Sigmoid colon (tissue), 7 donors: ENCODE measurements around the gene ZFHX3. TPM values are rescaled to one million over a fixed set of nuclear protein-coding genes. Genes with fewer than 3 reads are reported as not detected.

ENCODE experiments used
- DNase-seq: peaks from one replicate; pipeline ENCODE4 v3.0.0-alpha.2; 2019
- H3K27ac ChIP-seq, 4 donors: fragments of 200-600 bp; sonication (generic); one replicate each; pipeline ENCODE4 v1.5.1; 2016 to 2019; ENCODE audit warnings: mild to moderate bottlenecking in 1 of 4
- H3K27me3 ChIP-seq, 3 donors: fragments of 200-600 bp; sonication (generic); one replicate each; pipeline ENCODE4 v1.5.1; 2019; ENCODE audit warnings: mild to moderate bottlenecking in 1 of 3
- H3K36me3 ChIP-seq, 4 donors: fragments of 200-600 bp; sonication (generic); one replicate each; pipeline ENCODE4 v1.5.1; 2016 to 2019
- H3K4me1 ChIP-seq, 4 donors: fragments of 200-600 bp; sonication (generic); one replicate each; pipeline ENCODE4 v1.5.1; 2017 to 2019
- H3K4me3 ChIP-seq, 4 donors: fragments of 200-600 bp; sonication (generic); one replicate each; pipeline ENCODE4 v1.5.1; 2017 to 2019; ENCODE audit warnings: mild to moderate bottlenecking in 2 of 4, moderate library complexity in 1 of 4
- H3K9me3 ChIP-seq, 4 donors: fragments of 200-600 bp in 3 of 4; sonication (generic) in 3 of 4; one replicate each; pipeline versions ENCODE4 v1.5.1 to v1.6.1; 2013 to 2019
- EP300 ChIP-seq, 4 donors: sonication (generic); formaldehyde crosslinking; IDR thresholded peaks; one replicate each; pipeline ENCODE4 v1.6.1; 2017; ENCODE audit warnings: antibody characterized with exemption in 4 of 4
- POLR2A ChIP-seq, 2 donors: fragments of 450-650 bp; IDR thresholded peaks; one replicate each; pipeline ENCODE4 v1.6.1; 2016; ENCODE audit warnings: antibody characterized with exemption in 2 of 2, mild to moderate bottlenecking in 2 of 2, moderate library complexity in 2 of 2
- POLR2AphosphoS5 ChIP-seq, 4 donors: sonication (generic); formaldehyde crosslinking; IDR thresholded peaks; one replicate each; pipeline ENCODE4 v1.6.1; 2017; ENCODE audit warnings: antibody characterized with exemption in 4 of 4
- WGBS, 2 donors: extraction: QIAGEN DNeasy Blood & Tissue Kit; methylation state at CpG; one replicate each; pipeline ENCODE4 v1.1.7; 2013; 5-methylcytosine and 5-hydroxymethylcytosine counted together
- intact Hi-C: fragments of 100-400 bp; cut with DNase I; formaldehyde crosslinking; loops from one replicate; pipeline ENCODE4 v1.15.1; 2023
- polyA plus RNA-seq, 3 donors: library from polyadenylated mRNA; stranded (reverse); fragments of 200-250 nt; gene quantifications; one replicate each; pipeline ENCODE4 v1.2.3, GENCODE V29; 2013
- total RNA-seq, 4 donors: library from RNA; depleted of rRNA; stranded (reverse); fragments of >200 nt; gene quantifications; one replicate each; pipeline ENCODE4 v1.1.0, GENCODE V29; 2016
- TF ChIP-seq, protein P1 (sequence below), 4 experiments: fragments of 450-650 bp in 3 of 4; fragments of 200-600 bp in 1 of 4; IDR thresholded peaks; one replicate each; pipeline ENCODE4 v1.5.1; 2016 to 2019; ENCODE audit warnings: antibody characterized with exemption in 4 of 4, mild to moderate bottlenecking in 3 of 4, moderate library complexity in 2 of 4
- donor health status: healthy with polysubstance abuse.
- donor health status: Bipolar disorder and iron deficiency.
- donor health status: healthy.

The ZFHX3 gene
- total and polyA plus RNA-seq, 7 donors, result 0.69 to 38.8 (median 17.8) TPM

DNA sequence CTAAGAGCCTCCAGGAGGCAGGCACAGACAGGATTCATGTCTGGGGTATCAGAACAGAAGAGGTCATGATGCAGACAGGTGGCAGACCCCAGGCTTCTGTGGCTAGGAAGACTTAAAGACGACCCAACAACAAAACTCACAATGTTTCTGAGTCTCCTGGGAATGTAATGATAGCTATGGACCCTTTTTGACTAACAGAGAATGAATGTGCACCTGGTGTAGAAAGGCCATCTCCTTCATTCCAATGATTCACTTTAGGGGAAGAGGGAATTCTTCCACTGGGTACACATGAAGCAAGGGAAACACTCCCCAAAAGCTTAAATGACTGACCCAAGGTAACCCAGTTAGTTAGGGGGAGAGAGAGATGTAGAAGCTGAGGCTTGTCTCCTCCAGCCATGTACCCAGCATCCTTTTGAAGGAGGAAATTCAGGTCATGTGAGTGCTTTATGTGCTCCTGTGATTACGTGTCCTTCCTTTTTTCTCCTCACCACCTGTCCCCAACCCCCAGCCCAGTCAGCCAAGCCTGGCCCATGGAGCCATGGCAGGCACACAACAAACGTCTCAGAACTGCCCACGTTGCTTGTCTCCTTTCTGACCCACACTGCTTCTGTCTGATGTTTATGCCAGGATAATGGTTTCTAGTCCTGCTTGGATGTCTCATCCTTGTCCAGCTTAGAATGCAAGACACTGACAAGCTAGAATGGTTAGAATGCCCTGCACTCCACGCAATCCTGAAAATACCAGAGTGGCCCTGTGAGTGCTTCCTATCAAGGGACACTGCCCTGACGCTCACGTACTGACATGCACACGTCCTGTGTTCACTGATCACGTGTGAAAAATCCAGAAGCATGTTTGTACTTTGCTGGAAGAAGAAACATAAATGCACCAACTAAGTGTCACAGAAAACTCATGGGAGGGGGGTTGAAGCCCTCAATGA is 156.4 kb downstream of the ZFHX3 start:
- no peak for DNase-seq
- no peak for TF ChIP-seq POLR2A (IDR thresholded peaks at IDR 0.05)
- TF ChIP-seq, protein P1, sequence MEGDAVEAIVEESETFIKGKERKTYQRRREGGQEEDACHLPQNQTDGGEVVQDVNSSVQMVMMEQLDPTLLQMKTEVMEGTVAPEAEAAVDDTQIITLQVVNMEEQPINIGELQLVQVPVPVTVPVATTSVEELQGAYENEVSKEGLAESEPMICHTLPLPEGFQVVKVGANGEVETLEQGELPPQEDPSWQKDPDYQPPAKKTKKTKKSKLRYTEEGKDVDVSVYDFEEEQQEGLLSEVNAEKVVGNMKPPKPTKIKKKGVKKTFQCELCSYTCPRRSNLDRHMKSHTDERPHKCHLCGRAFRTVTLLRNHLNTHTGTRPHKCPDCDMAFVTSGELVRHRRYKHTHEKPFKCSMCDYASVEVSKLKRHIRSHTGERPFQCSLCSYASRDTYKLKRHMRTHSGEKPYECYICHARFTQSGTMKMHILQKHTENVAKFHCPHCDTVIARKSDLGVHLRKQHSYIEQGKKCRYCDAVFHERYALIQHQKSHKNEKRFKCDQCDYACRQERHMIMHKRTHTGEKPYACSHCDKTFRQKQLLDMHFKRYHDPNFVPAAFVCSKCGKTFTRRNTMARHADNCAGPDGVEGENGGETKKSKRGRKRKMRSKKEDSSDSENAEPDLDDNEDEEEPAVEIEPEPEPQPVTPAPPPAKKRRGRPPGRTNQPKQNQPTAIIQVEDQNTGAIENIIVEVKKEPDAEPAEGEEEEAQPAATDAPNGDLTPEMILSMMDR (IDR thresholded peaks at IDR 0.05), result no peak
- no peak for TF ChIP-seq POLR2AphosphoS5 (IDR thresholded peaks at IDR 0.05)
- TF ChIP-seq EP300 (IDR thresholded peaks at IDR 0.05), result no peak
- Histone ChIP-seq H3K27me3 (no peaks in the 10 kb centered on the region), H3K4me3 (no peak overlapping the region), H3K4me1 (peaks cover 0 to 23% (median 12%) of the 10 kb centered on the region in 4 donors), H3K27ac (no peak overlapping the region), H3K9me3 (no peaks in the 10 kb centered on the region), H3K36me3 (peaks cover 0 to 36% (median 14%) of the 10 kb centered on the region in 4 donors)
- intact Hi-C loops, result no loop called here
- WGBS, 2 donors, result 72 to 80% methylated on average over 9 of the region's 9 CpGs

DNA sequence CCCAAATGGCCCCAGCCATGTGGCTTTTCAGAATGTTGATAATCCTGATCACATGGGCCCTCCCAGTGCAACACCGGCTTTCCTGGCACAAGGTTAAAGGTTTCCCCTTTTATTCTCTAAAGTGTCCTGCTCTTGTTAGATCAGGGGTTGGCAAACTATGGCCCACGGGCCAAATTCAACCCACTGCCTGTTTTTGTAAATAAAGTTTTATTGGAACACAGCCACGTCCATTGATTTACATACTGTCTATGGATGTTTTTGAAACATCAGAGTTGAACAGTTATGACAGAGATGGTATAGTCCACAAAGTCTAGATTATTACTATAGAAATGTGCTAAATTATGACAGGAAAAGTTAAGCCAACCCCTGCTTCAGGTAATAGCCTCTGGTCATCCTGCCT is 157.3 kb downstream of the ZFHX3 start:
- no peak overlapping the region for H3K4me3 ChIP-seq
- no peak for DNase-seq
- peaks cover 0 to 45% (median 15%) of the 10 kb centered on the region in 4 donors for H3K36me3 ChIP-seq
- no peak overlapping the region for H3K27ac ChIP-seq
- H3K27me3 ChIP-seq, result no peaks in the 10 kb centered on the region
- intact Hi-C loops, result no loop called here
- no peaks in the 10 kb centered on the region for H3K9me3 ChIP-seq
- TF ChIP-seq, protein P1 (IDR thresholded peaks at IDR 0.05), result no peak
- no peak for TF ChIP-seq EP300 (IDR thresholded peaks at IDR 0.05)
- TF ChIP-seq POLR2AphosphoS5 (IDR thresholded peaks at IDR 0.05), result no peak
- no peak for TF ChIP-seq POLR2A (IDR thresholded peaks at IDR 0.05)
- WGBS, 2 donors, result 91 to 93% methylated on average over 3 of the region's 3 CpGs
- peaks cover 0 to 23% (median 12%) of the 10 kb centered on the region in 4 donors for H3K4me1 ChIP-seq

DNA sequence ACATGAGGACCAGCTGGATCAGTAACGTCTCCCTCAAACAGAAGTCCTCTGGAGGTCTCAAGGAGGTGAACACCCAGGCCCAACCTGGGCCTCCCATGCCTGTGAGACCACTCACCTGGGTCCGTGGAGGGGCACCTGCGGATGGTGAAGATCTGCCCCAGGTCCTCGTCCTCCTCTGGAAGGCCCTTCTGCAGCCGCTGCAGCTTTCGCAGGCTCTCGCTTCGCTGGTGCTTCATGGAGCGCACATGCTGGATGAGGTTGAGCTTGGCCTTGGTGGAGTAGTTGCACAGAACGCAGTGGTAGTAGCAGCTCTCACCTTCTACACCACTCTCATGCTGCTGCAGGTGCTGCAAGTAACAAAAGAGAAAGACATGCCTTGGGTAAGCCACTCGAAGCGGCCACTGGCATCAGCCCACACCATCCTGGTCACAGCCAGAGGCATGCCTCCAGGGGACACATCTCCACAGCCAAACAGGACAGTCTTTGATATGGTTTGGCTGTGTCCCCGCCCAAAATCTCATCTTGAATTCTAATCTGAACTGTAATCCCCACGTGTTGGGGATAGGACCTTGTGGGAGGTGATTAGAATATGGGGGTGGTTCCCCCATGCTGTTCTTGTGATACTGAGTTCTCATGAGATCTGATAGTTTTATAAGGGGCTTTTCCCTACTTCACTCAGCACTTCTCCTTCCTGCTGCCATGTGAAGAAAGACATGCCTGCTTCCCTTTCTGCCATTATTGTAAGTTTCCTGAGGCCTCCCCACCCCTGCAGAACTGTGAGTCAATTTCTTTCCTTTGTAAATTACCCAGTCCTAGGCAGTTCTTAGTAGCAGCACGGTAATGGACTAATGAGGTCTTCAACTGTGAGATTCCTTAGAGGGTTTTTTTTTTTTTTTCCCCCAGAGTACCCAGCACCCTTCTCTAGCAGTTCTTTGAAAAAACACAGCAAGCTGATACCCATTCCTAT is 158.0 kb downstream of the ZFHX3 start:
- Histone ChIP-seq H3K27ac (no peak overlapping the region), H3K27me3 (no peaks in the 10 kb centered on the region), H3K4me1 (peaks cover 0 to 21% (median 12%) of the 10 kb centered on the region in 4 donors), H3K4me3 (no peak overlapping the region), H3K9me3 (no peaks in the 10 kb centered on the region), H3K36me3 (peaks cover 0 to 52% (median 17%) of the 10 kb centered on the region in 4 donors)
- WGBS, 2 donors, result 94% methylated on average over 15 of the region's 15 CpGs
- intact Hi-C loops, result no loop called here
- no peak for DNase-seq
- TF ChIP-seq POLR2AphosphoS5 (IDR thresholded peaks at IDR 0.05), result no peak
- TF ChIP-seq POLR2A (IDR thresholded peaks at IDR 0.05), result no peak
- TF ChIP-seq EP300 (IDR thresholded peaks at IDR 0.05), result no peak
- TF ChIP-seq, protein P1 (IDR thresholded peaks at IDR 0.05), result no peak

DNA sequence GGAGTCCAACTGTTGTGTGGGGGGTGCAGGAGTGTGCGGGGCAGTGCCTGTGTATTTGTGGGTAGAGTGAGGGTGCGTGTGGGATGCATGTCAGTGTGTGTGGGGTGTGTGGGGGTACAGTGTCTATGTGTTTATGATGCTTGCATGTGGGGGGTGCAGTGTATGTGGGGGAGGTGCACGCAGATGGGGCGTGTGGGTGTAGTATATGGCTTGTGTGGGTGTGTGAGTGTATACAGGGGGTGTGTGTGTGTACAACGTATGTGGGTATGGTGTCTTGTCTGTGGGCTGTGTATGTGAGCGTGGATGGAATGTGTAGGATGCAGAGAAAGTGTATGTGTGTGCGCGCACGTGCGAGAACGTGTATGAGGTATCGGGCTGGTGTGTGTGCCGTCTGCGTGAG is 160.4 kb downstream of the ZFHX3 start:
- H3K9me3 ChIP-seq, result no peaks in the 10 kb centered on the region
- intact Hi-C loops, result no loop called here
- H3K4me3 ChIP-seq, result no peak overlapping the region
- WGBS, 2 donors, result 86 to 90% methylated on average over 14 of the region's 14 CpGs
- H3K36me3 ChIP-seq, result peaks cover 0 to 61% (median 17%) of the 10 kb centered on the region in 4 donors
- peaks cover 0 to 6% (median 4%) of the 10 kb centered on the region in 4 donors for H3K4me1 ChIP-seq
- no peak for DNase-seq
- no peaks in the 10 kb centered on the region for H3K27me3 ChIP-seq
- TF ChIP-seq, protein P1 (IDR thresholded peaks at IDR 0.05), result no peak
- TF ChIP-seq POLR2AphosphoS5 (IDR thresholded peaks at IDR 0.05), result no peak
- no peak for TF ChIP-seq EP300 (IDR thresholded peaks at IDR 0.05)
- TF ChIP-seq POLR2A (IDR thresholded peaks at IDR 0.05), result no peak
- no peak overlapping the region for H3K27ac ChIP-seq
